Effector memory CD8-positive, alpha-beta T cell (primary cell): ENCODE data around the gene SCUBE3.

Experiments used
- ATAC-seq: fragments of 150-1000 bp; cut with Tn5 transposase; replicated peaks from 2 replicates; pipeline ENCODE4 v1.10.0; 2021; ENCODE audit warnings: mild to moderate bottlenecking, moderate library complexity
- DNase-seq, 3 experiments: peaks; one replicate each; pipeline ENCODE4 v3.0.0; 2021
- H3K27ac Mint-ChIP-seq, 2 donors: one replicate each; pipeline ENCODE4 v1.8.0; 2022; ENCODE audit warnings: mild to moderate bottlenecking in 2 of 2, mixed read lengths in 2 of 2, moderate library complexity in 2 of 2
- H3K27me3 Mint-ChIP-seq, 2 donors: one replicate each; pipeline ENCODE4 v1.8.0; 2022; ENCODE audit warnings: mixed read lengths in 2 of 2
- H3K36me3 Mint-ChIP-seq: one replicate; pipeline ENCODE4 v1.8.0; 2022; ENCODE audit warnings: mild to moderate bottlenecking, moderate library complexity, mixed read lengths; ENCODE audit not compliant: insufficient read depth
- H3K4me1 Mint-ChIP-seq, 2 donors: one replicate each; pipeline ENCODE4 v1.8.0; 2022; ENCODE audit warnings: low read depth in 2 of 2, mixed read lengths in 2 of 2
- H3K4me3 Mint-ChIP-seq, 2 donors: one replicate each; pipeline ENCODE4 v1.8.0; 2022; ENCODE audit warnings: mild to moderate bottlenecking in 2 of 2, mixed read lengths in 2 of 2, moderate library complexity in 2 of 2
- H3K9me3 Mint-ChIP-seq, 2 donors: one replicate each; pipeline ENCODE4 v1.8.0; 2022; ENCODE audit warnings: mixed read lengths in 2 of 2

SCUBE3 gene

DNA sequence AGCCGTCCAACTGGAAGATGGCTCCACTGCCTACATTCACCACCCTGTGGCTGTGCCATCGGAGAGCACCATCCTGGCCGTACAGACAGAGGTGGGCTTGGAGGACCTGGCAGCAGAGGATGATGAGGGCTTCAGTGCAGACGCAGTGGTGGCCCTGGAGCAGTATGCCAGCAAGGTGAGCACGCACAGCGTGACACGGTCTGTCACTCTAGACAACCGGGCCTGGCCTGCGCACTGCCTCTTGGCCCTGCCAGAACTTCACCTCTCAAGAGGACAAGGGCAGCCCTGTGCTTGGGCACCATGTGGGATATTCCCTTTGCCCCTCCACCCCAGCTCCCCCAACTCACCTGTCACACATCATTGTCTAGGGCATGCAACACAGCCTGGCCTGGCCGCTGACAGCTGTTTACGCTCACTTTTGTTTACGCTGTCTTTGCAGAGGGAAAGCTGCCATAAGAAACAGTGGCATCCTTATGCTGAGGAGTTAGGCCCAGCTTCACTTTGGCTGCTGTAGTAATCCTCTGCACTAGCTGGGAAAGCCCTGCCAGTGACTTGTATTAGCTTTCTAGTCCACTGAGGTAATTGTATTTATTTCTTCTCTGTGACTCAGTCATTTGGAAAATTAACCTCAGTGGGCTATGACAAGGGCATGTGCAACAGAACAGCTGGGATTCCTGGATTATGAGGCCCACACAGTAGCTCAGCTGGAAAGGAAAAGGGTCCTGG is 74.1 kb downstream of the SCUBE3 start:
- no peak overlapping the region for H3K4me3 Mint-ChIP-seq
- no peaks in the 10 kb centered on the region for H3K9me3 Mint-ChIP-seq
- DNase-seq (no peak), ATAC-seq (no peak)
- H3K27ac Mint-ChIP-seq: no peak overlapping the region
- no peaks in the 10 kb centered on the region for H3K27me3 Mint-ChIP-seq
- H3K36me3 Mint-ChIP-seq: peaks cover 50% of the 10 kb centered on the region
- H3K4me1 Mint-ChIP-seq: no peaks in the 10 kb centered on the region

- ATAC-seq (no peak), DNase-seq (no peak)
- Mint-ChIP-seq H3K27ac (peak overlapping the region in 1 of 2 donors; percentile 9), H3K4me3 (no peak overlapping the region), H3K9me3 (no peaks in the 10 kb centered on the region), H3K36me3 (peaks cover 47% of the 10 kb centered on the region), H3K4me1 (no peaks in the 10 kb centered on the region), H3K27me3 (no peaks in the 10 kb centered on the region)
Observed at GRCh38 chr6:35288834-35289233, 75.1 kb downstream of the SCUBE3 start.

DNA sequence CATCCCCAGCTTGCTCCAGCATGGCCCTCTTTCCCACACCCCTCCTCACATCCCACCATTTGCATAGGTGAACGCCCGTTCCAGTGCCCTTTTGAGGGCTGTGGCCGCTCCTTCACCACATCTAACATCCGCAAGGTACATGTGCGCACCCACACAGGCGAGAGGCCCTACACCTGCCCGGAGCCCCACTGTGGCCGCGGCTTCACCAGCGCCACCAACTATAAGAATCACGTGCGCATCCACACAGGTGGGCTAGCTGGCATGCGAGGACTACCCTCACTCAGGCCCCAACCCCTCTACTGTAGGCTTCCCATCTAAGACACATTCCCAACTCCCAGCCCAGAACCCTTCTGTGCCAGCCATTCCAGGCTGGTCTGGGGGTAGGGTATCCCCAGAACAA is 77.7 kb downstream of the SCUBE3 start:
- Mint-ChIP-seq H3K27ac (peak overlapping the region in 1 of 2 donors; percentile 7), H3K4me3 (no peak overlapping the region), H3K4me1 (peaks cover 0 to 1% of the 10 kb centered on the region in 2 donors), H3K36me3 (peaks cover 25% of the 10 kb centered on the region), H3K27me3 (no peaks in the 10 kb centered on the region), H3K9me3 (no peaks in the 10 kb centered on the region)
- DNase-seq (no peak), ATAC-seq (no peak)

- H3K9me3 Mint-ChIP-seq: no peaks in the 10 kb centered on the region
Observed at GRCh38 chr6:35292494-35292893, 78.7 kb downstream of the SCUBE3 start.

DNA sequence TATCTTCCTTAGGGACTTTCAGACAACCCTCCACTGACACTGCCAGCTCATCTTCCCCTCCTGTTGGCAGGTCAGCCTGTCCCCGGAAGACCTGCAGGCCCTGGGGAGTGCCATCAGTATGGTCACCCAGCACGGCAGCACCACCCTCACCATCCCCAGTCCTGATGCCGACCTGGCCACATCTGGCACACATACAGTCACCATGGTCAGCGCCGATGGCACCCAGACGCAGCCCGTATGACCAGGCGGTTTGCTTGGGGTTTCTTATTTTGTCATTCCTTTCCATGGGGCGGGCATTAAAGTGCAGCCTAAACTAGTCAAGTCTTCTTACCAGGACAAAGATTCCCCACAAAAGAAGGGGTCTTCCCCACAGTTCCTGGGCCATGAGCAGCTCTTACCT is 79.9 kb downstream of the SCUBE3 start:
- Mint-ChIP-seq H3K27me3 (no peaks in the 10 kb centered on the region), H3K36me3 (peaks cover 15% of the 10 kb centered on the region), H3K9me3 (no peaks in the 10 kb centered on the region), H3K4me3 (no peak overlapping the region), H3K4me1 (peaks cover 5 to 6% of the 10 kb centered on the region in 2 donors), H3K27ac (peak overlapping the region in 1 of 2 donors; percentile 66)
- DNase-seq (no peak), ATAC-seq (no peak)

More at GRCh38 chr6:35292494-35292893, 78.7 kb downstream of the SCUBE3 start:
- ATAC-seq (no peak), DNase-seq (no peak)
- Mint-ChIP-seq H3K36me3 (peaks cover 24% of the 10 kb centered on the region), H3K4me3 (no peak overlapping the region), H3K27me3 (no peaks in the 10 kb centered on the region), H3K4me1 (peaks cover 3% of the 10 kb centered on the region in 2 donors), H3K27ac (peak overlapping the region in 1 of 2 donors; percentile 51)

- ATAC-seq: peak; percentile 38
Observed at GRCh38 chr6:35294308-35294945, 80.7 kb downstream of the SCUBE3 start.

GRCh38 chr6:35295036-35295435 is 81.3 kb downstream of the SCUBE3 start:
- DNase-seq: no peak
- Mint-ChIP-seq H3K4me3 (no peak overlapping the region), H3K27ac (no peak overlapping the region), H3K9me3 (no peaks in the 10 kb centered on the region), H3K4me1 (peaks cover 18% of the 10 kb centered on the region in 2 donors), H3K36me3 (peaks cover 7% of the 10 kb centered on the region), H3K27me3 (no peaks in the 10 kb centered on the region)
- no peak for ATAC-seq

More at GRCh38 chr6:35294308-35294945, 80.7 kb downstream of the SCUBE3 start:
- H3K9me3 Mint-ChIP-seq: no peaks in the 10 kb centered on the region
- H3K4me1 Mint-ChIP-seq: peaks cover 12 to 13% of the 10 kb centered on the region in 2 donors
- no peaks in the 10 kb centered on the region for H3K27me3 Mint-ChIP-seq
- no peak overlapping the region for H3K27ac Mint-ChIP-seq
- peak in 2 of 3 experiments; percentile 27 to 34 for DNase-seq
- H3K36me3 Mint-ChIP-seq: peaks cover 7% of the 10 kb centered on the region
- H3K4me3 Mint-ChIP-seq: no peak overlapping the region

DNA sequence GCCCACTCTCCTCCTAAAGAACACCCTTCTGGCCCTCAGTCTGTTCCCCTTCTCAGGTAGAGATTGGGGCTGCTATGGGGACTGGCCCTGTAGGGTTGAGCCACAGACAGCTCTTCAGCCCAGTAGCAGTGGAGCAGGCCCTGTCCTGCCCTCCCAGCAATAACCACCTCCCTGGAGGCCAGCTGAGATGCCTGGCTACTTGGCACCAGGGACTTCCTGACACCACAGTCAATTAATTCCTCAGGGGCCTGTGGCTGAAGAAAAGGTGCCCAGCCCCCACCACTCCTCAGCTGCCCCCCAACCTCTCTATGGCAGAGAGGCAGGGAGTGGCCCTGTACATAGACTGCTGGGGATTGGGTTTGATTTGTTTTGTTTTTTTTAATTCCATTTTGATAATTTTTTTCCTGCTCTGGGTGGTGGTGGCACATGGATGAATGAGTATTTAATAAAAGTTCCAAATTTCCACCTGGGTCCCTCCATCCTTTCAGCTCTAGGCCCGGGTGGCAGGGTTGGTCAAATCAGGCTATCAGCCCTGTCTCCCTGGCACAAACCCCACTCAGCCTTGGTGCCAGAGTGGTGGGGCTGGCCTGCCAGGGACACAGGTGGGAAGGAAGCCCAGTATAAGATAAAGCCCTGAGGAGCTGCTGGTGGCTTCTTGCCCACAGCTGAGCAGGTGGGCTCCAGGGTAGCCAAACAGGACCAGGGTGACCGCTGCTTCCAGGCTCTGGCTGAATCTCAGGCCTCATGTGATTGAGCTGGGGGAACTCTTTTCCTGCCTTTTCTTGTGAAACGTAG is 82.0 kb downstream of the SCUBE3 start:
- Mint-ChIP-seq H3K4me1 (peaks cover 25% of the 10 kb centered on the region in 2 donors), H3K36me3 (peaks cover 9% of the 10 kb centered on the region), H3K27me3 (no peaks in the 10 kb centered on the region), H3K4me3 (no peak overlapping the region), H3K9me3 (no peaks in the 10 kb centered on the region), H3K27ac (peak overlapping the region in 1 of 2 donors; percentile 56)
- no peak for DNase-seq
- ATAC-seq: no peak

DNA sequence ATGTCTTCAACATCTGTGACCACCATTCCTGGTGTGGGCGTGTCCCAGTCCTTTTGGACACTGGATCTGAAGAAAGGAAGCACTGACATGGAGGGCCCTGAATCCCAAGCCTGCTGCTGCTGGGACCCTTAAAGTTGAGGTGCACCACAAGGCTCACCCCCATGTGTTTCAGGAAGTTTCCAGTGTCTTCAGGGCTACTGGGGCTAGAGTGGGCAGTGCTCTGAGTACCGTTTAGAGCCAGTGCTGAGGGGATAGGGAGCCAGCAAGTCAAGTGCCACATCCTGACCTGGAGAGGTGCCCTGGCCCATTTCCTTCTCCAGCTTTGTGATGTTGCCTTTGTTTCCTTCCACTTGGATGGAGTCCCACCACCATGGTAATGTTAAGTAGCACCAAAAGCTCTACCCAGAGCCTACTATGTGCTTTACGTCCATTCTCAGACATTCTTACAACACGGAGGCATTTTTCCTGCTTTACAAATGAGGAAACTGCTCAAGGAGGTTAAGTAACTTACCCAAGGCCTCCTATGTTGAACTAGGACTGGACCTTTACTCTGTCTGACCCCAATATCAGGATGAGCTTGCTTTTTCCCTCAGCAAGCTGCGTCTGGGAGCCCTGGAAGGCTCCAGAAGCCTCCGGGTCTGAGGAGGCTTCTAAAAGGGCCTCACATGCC is 83.3 kb downstream of the SCUBE3 start:
- H3K27ac Mint-ChIP-seq: peak overlapping the region; percentile 88 to 95
- ATAC-seq (no peak), DNase-seq (no peak)
- no peaks in the 10 kb centered on the region for H3K27me3 Mint-ChIP-seq
- peaks cover 11% of the 10 kb centered on the region for H3K36me3 Mint-ChIP-seq
- peak overlapping the region; percentile 83 to 90 for H3K4me3 Mint-ChIP-seq
- peaks cover 33 to 35% of the 10 kb centered on the region in 2 donors for H3K4me1 Mint-ChIP-seq
- no peaks in the 10 kb centered on the region for H3K9me3 Mint-ChIP-seq

DNA sequence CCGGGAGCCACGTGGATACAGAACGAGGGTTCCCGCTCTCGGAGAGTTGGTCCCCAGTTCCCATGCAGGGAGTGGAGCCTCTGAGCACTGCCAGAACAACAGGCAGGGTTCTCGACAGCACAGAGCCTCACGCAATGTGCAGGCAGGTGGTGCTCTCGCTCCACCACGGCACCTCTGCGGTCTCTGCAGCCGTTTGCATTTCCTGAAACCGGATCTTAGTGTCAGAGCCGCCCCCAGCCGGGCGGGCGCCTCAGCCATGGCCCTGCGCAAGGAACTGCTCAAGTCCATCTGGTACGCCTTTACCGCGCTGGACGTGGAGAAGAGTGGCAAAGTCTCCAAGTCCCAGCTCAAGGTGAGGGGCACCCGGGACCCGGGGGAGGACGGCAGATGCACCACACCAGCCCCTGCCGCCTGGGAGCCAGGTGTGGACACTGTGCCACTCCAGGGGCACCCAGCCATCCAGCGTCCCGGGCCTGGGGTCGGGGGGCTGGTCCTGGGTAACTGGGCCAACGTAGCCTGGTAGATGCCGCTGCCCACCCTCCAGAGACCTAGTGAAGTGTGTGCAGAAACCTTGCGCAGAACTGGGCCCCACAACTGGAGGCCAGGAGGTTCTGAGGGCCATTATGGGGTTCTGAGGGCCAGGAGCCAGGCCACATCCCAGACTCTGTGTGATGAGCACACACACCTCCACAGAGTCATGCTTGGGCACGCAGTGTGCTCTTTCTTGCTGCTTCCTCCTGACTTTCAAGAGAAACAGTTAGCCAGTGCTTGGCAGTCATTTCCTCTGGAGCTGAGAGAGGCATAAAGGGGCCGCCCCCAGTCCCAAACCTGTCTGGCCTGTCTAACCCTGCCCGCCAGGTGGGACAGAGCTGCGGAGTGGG is 84.1 kb downstream of the SCUBE3 start, which contains the start of gene DEF6:
Gene DEF6 (plus strand): TSS at position 218 of the 881 bp plus-strand sequence. CDS start 39 bp downstream, at position 257.
- Mint-ChIP-seq H3K27ac (peak within 1 kb of the TSS; percentile 88 to 95), H3K36me3 (peaks cover 16% of the 10 kb centered on the region)

DNA sequence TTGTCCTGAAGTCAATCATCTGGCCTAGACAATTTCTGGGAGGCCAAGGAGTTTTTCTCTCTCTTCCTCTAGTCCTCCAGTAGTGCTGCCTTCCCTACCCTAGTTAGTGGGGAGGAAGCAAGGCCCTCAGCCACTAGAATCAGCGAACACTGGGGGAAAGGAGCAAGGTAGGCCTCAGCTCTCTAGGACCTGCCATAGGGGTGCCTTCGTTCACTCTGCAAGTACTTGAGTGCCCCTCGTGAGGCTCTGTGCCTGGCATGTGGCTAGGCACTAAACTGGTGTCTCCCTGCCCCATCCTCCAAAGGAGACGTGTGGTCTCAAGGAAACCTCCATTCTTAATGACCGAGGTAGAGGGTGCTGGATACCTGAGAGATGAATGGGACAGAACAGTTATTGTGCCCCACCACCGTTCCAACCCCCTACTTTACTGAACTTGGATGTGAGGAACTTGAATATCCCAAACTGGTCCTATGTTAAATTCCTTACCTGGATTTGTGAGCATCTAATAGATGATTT is 84.9 kb downstream of the SCUBE3 start:
- no peaks in the 10 kb centered on the region for H3K27me3 Mint-ChIP-seq
- no peaks in the 10 kb centered on the region for H3K9me3 Mint-ChIP-seq
- H3K36me3 Mint-ChIP-seq: peaks cover 24% of the 10 kb centered on the region
- peak overlapping the region; percentile 88 to 95 for H3K27ac Mint-ChIP-seq
- DNase-seq: no peak
- H3K4me1 Mint-ChIP-seq: peaks cover 47 to 51% of the 10 kb centered on the region in 2 donors
- ATAC-seq: no peak
- peak overlapping the region; percentile 83 to 90 for H3K4me3 Mint-ChIP-seq

More for the DNA sequence above, 84.1 kb downstream of the SCUBE3 start, which contains the start of gene DEF6:
- peak; percentile 87 for ATAC-seq
- Mint-ChIP-seq H3K9me3 (no peaks in the 10 kb centered on the region), H3K4me1 (peaks cover 39 to 42% of the 10 kb centered on the region in 2 donors), H3K4me3 (peak within 1 kb of the TSS; percentile 83 to 90), H3K27me3 (no peaks in the 10 kb centered on the region)
- DNase-seq: peak; percentile 79 to 88 (median 83)

DNA sequence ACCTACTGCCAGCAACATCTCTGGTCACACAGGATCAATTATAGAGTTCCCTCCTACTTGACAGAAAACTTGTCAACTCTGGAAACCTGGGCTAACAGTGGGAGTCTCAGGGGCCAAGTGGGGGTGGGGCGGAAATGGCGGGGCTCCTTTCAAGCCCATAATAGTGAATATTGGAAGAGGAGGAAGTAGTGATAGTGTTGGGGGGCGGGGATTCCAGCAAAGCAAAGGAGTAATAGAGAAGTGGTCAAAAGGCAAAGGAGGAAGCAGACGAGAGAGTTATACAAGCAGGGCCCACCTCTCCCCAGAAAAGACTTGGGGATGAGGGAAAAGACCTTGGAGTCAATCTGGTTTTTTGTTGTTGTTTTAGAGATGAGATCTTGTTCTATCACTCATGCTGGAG is 85.9 kb downstream of the SCUBE3 start:
- peaks cover 54 to 60% of the 10 kb centered on the region in 2 donors for H3K4me1 Mint-ChIP-seq
- DNase-seq (no peak), ATAC-seq (no peak)
- H3K4me3 Mint-ChIP-seq: peak overlapping the region; percentile 83 to 90
- peaks cover 31% of the 10 kb centered on the region for H3K36me3 Mint-ChIP-seq
- no peaks in the 10 kb centered on the region for H3K9me3 Mint-ChIP-seq
- H3K27me3 Mint-ChIP-seq: no peaks in the 10 kb centered on the region
- peak overlapping the region; percentile 88 to 95 for H3K27ac Mint-ChIP-seq
